Endothelial cell of umbilical vein (primary cell): ENCODE data around the gene SCN3B. TPM values are rescaled to one million over a fixed set of nuclear protein-coding genes. Genes with fewer than 3 reads are reported as not detected.

Source experiments
- BruUV-seq: library from RNA; stranded (reverse); fragments of 400-500 nt; replicated peaks from 2 replicates; lab custom pipeline; 2021; lab: Mats Ljungman, UMichigan
- CTCF ChIA-PET: fragments of 300-600, 350-600 bp; sonication (Branson Sonifier 250); formaldehyde crosslinking; loops from one replicate; lab custom pipeline; 2021; ENCODE audit warnings: antibody characterized with exemption, inconsistent platforms; lab: Charles Lee
- POLR2A ChIA-PET: fragments of 300-600, 350-600 bp; sonication (Branson Sonifier 250); formaldehyde crosslinking; loops from one replicate; lab custom pipeline; 2021; ENCODE audit warnings: antibody characterized with exemption, inconsistent platforms; lab: Charles Lee
- DNase-seq: peaks from one replicate; pipeline ENCODE4 v3.0.0-alpha.2; 2011; ENCODE audit warnings: low read depth, low spot score
- FAIRE-seq: peaks from 2 replicates; lab custom pipeline; 2011; peaks lifted over from hg19 to GRCh38; lab: Jason Lieb, UNC
- H2AFZ ChIP-seq: 2 replicates; pipeline ENCODE4 v1.6.0; 2012; ENCODE audit warnings: low read depth, low read length, control low read depth, inconsistent platforms
- H3K27ac ChIP-seq: 2 replicates; pipeline ENCODE4 v1.5.1; 2011; ENCODE audit warnings: low read depth, mild to moderate bottlenecking, control low read depth, low read length, moderate library complexity; ENCODE audit not compliant: insufficient read depth
- H3K27me3 ChIP-seq, 2 experiments: 2 replicates each; pipeline versions ENCODE4 v1.6.0 to v1.6.1; 2011; ENCODE audit warnings: low read length in 2 of 2, mixed read lengths in 1 of 2; ENCODE audit not compliant: control insufficient read depth in 2 of 2, insufficient read depth in 2 of 2
- H3K36me3 ChIP-seq, 2 experiments: 2 replicates in 1 of 2; 3 replicates in 1 of 2; pipeline ENCODE4 v1.5.1; 2011; ENCODE audit warnings: low read length in 2 of 2, mild to moderate bottlenecking in 1 of 2, moderate library complexity in 1 of 2; ENCODE audit not compliant: control insufficient read depth in 2 of 2, insufficient read depth in 2 of 2; ENCODE audit errors: extremely low read depth in 1 of 2
- H3K4me1 ChIP-seq: 3 replicates; pipeline ENCODE4 v1.5.1; 2011; ENCODE audit warnings: mild to moderate bottlenecking, low read length; ENCODE audit not compliant: control insufficient read depth, insufficient read depth; ENCODE audit errors: extremely low read depth
- H3K4me2 ChIP-seq: 2 replicates; pipeline ENCODE4 v1.6.1; 2011; ENCODE audit warnings: low read length, control low read depth, mixed read lengths; ENCODE audit not compliant: insufficient read depth
- H3K4me3 ChIP-seq, 3 experiments: fragments of 200-600 bp in 1 of 3; sonication (generic), shearing (Covaris generic) in 1 of 3; replicated peaks in 1 of 3; 2 replicates each; pipeline ENCODE4 v1.5.1; 2011 to 2016; ENCODE audit warnings: control low read depth in 3 of 3, low read length in 3 of 3, mild to moderate bottlenecking in 2 of 3, inconsistent platforms in 1 of 3, low read depth in 1 of 3, moderate library complexity in 1 of 3; ENCODE audit not compliant: insufficient read depth in 1 of 3
- H3K79me2 ChIP-seq: 2 replicates; pipeline ENCODE4 v1.6.0; 2012; ENCODE audit warnings: low read length, inconsistent platforms; ENCODE audit not compliant: control insufficient read depth, insufficient read depth
- H3K9ac ChIP-seq: replicated peaks from 2 replicates; pipeline ENCODE3; 2011; ENCODE audit warnings: low read length, control low read depth; ENCODE audit not compliant: insufficient read depth; ENCODE audit errors: extremely low read depth
- H3K9me1 ChIP-seq: replicated peaks from 3 replicates; pipeline ENCODE4 v1.6.0; 2011; ENCODE audit warnings: mild to moderate bottlenecking, low read length; ENCODE audit not compliant: control insufficient read depth, insufficient read depth; ENCODE audit errors: extremely low read depth
- H3K9me3 ChIP-seq: replicated peaks from 2 replicates; pipeline ENCODE4 v1.5.1; 2012; ENCODE audit warnings: low read length, inconsistent platforms; ENCODE audit not compliant: control insufficient read depth, insufficient read depth
- H4K20me1 ChIP-seq: replicated peaks from 2 replicates; pipeline ENCODE3; 2011; ENCODE audit warnings: mild to moderate bottlenecking, low read length; ENCODE audit not compliant: control insufficient read depth, insufficient read depth; ENCODE audit errors: extremely low read depth
- CTCF ChIP-seq, 2 donors: IDR thresholded peaks; 1 replicate in 1 of 2; 2 replicates in 1 of 2; pipeline ENCODE4 v1.5.1; 2011; ENCODE audit warnings: low read length in 2 of 2, mild to moderate bottlenecking in 2 of 2, moderate library complexity in 2 of 2, control low read depth in 1 of 2, inconsistent platforms in 1 of 2, low read depth in 1 of 2; ENCODE audit not compliant: insufficient read depth in 1 of 2; ENCODE audit errors: extremely low read depth in 1 of 2
- EZH2 ChIP-seq: IDR thresholded peaks from 2 replicates; pipeline ENCODE4 v1.6.1; 2012; ENCODE audit warnings: borderline replicate concordance, low read depth, mild to moderate bottlenecking, moderate library complexity, low read length, inconsistent platforms; ENCODE audit not compliant: severe bottlenecking
- FOS ChIP-seq: IDR thresholded peaks from 2 replicates; pipeline ENCODE4 v1.6.1; 2011; ENCODE audit warnings: mild to moderate bottlenecking, low read length, moderate library complexity, borderline replicate concordance; ENCODE audit not compliant: insufficient read depth
- GATA2 ChIP-seq: IDR thresholded peaks from 2 replicates; pipeline ENCODE4 v1.7.0; 2011; ENCODE audit warnings: low read depth, mild to moderate bottlenecking, moderate library complexity, mixed read lengths, low read length; ENCODE audit not compliant: insufficient read length, insufficient read depth
- JUN ChIP-seq: IDR thresholded peaks from 2 replicates; pipeline ENCODE4 v1.6.1; 2011; ENCODE audit warnings: borderline replicate concordance, low read depth; ENCODE audit not compliant: insufficient read length, insufficient read depth
- MAX ChIP-seq: IDR thresholded peaks from 2 replicates; pipeline ENCODE4 v1.6.1; 2011; ENCODE audit not compliant: insufficient read depth, insufficient read length
- POLR2A ChIP-seq: IDR thresholded peaks from 2 replicates; pipeline ENCODE4 v1.6.1; 2012; ENCODE audit warnings: low read depth, mild to moderate bottlenecking, control low read depth, low read length
- POLR2AphosphoS5 ChIP-seq: IDR thresholded peaks from 2 replicates; pipeline ENCODE4 v1.6.1; 2012; ENCODE audit warnings: low read depth, mild to moderate bottlenecking, control low read depth, low read length, moderate library complexity; ENCODE audit not compliant: insufficient read depth
- dilution Hi-C: fragments of 300-500 bp; cut with MboI; formaldehyde crosslinking; loops from one replicate; pipeline ENCODE4 v1.15.0; 2019; ENCODE audit warnings: low sequenced_read_pairs; ENCODE audit not compliant: extremely low pct_ligation_motif_present
- intact Hi-C: fragments of 100-400 bp; cut with micrococcal nuclease; formaldehyde crosslinking; loops from one replicate; pipeline ENCODE4 v1.10.0; 2022
- polyA plus RNA-seq, 4 experiments: library from polyadenylated mRNA; depleted of rRNA in 3 of 4; stranded (reverse) in 3 of 4; unstranded in 1 of 4; fragments of >200 nt; gene quantifications; 2 replicates each; pipeline versions ENCODE4 v1.2.1 to v1.2.3, GENCODE V29; 2011 to 2012; ENCODE audit warnings: missing spikeins in 1 of 4
- total RNA-seq: library from RNA; stranded (reverse); gene quantifications from 2 replicates; pipeline ENCODE4 v1.2.3, GENCODE V29; 2021

SCN3B gene
- total and polyA plus RNA-seq, 2 donors (not counting 3 experiments of a cell fraction or from before 2014, with no cell fraction given) = 0.72 to 1.4 TPM

GRCh38 chr11:123645286-123645975, 9.0 kb downstream of the SCN3B start:
- Histone ChIP-seq H3K9ac (no peak overlapping the region), H4K20me1 (no peaks in the 10 kb centered on the region), H2AFZ (no peak overlapping the region), H3K4me3 (no peak overlapping the region), H3K27ac (no peak overlapping the region), H3K27me3 (peaks cover 0 to 3% of the 10 kb centered on the region in 2 experiments), H3K9me1 (no peaks in the 10 kb centered on the region), H3K4me1 (no peaks in the 10 kb centered on the region), H3K9me3 (no peaks in the 10 kb centered on the region), H3K79me2 (no peaks in the 10 kb centered on the region), H3K36me3 (no peaks in the 10 kb centered on the region), H3K4me2 (no peak overlapping the region)
- dilution Hi-C loops (no loop called here), intact Hi-C loops (no loop called here)
- no peak for DNase-seq
- CTCF ChIA-PET = interaction anchor here (0.7 to 10.3 kb wide), 2 partner anchors 63 to 69 kb away, joined by 3 to 302 read pairs; no protein-coding TSS in a partner anchor
- BruUV-seq = no TSS peak
- POLR2A ChIA-PET = no interaction called here
- no peak for TF ChIP-seq JUN
- no peak for TF ChIP-seq POLR2A
- TF ChIP-seq CTCF (IDR thresholded peaks at IDR 0.05; ENCODE audit: extremely low read depth in 1 of 2, insufficient read depth in 1 of 2, low read depth in 1 of 2, low read length in 2 of 2) = no peak
- TF ChIP-seq FOS = no peak
- FAIRE-seq = no peak

GRCh38 chr11:123642435-123642834, 12.0 kb downstream of the SCN3B start:
- dilution Hi-C loops = no loop called here
- no TSS peak for BruUV-seq
- no peak for FAIRE-seq
- H3K9ac ChIP-seq = no peak overlapping the region
- no peak for DNase-seq
- no peaks in the 10 kb centered on the region for H3K27me3 ChIP-seq
- no peaks in the 10 kb centered on the region for H3K36me3 ChIP-seq
- no peak overlapping the region for H3K4me3 ChIP-seq
- no peaks in the 10 kb centered on the region for H3K4me1 ChIP-seq
- CTCF ChIA-PET = interaction anchor here (1.5 to 10.3 kb wide), 4 partner anchors 10 to 66 kb away, joined by 13 to 302 read pairs (median 19); partner anchors contain the start of gene SCN3B
- no peak for TF ChIP-seq JUN
- no peak for TF ChIP-seq EZH2
- TF ChIP-seq MAX = no peak
- no peak for TF ChIP-seq POLR2A
- TF ChIP-seq GATA2 = no peak
- TF ChIP-seq FOS = no peak
- TF ChIP-seq CTCF (IDR thresholded peaks at IDR 0.05; ENCODE audit: extremely low read depth in 1 of 2, insufficient read depth in 1 of 2, low read depth in 1 of 2, low read length in 2 of 2) = no peak
- no peak for TF ChIP-seq POLR2AphosphoS5
- no peaks in the 10 kb centered on the region for H3K9me1 ChIP-seq
- H3K4me2 ChIP-seq = no peak overlapping the region
- intact Hi-C loops = no loop called here
- POLR2A ChIA-PET = no interaction called here
- H4K20me1 ChIP-seq = no peaks in the 10 kb centered on the region
- no peak overlapping the region for H2AFZ ChIP-seq
- H3K27ac ChIP-seq = no peak overlapping the region
- H3K79me2 ChIP-seq = no peaks in the 10 kb centered on the region
- H3K9me3 ChIP-seq = no peaks in the 10 kb centered on the region
